Suprapubic skin (tissue), 4 donors: ENCODE results near the gene ACTR3C. TPM values are rescaled to one million over a fixed set of nuclear protein-coding genes. Genes with fewer than 3 reads are reported as not detected.

Experiments used
- DNase-seq, 2 donors: peaks; one replicate each; pipeline ENCODE4 v3.0.0-alpha.2; 2019; ENCODE audit warnings: low spot score in 2 of 2
- H3K27ac ChIP-seq: fragments of 200-600 bp; sonication (generic); one replicate; pipeline ENCODE4 v1.5.1; 2019
- H3K27me3 ChIP-seq: fragments of 200-600 bp; sonication (generic); one replicate; pipeline ENCODE4 v1.5.1; 2019
- H3K36me3 ChIP-seq: fragments of 200-600 bp; sonication (generic); one replicate; pipeline ENCODE4 v1.5.1; 2019
- H3K4me1 ChIP-seq: fragments of 200-600 bp; sonication (generic); one replicate; pipeline ENCODE4 v1.5.1; 2019
- H3K4me3 ChIP-seq: fragments of 200-600 bp; sonication (generic); one replicate; pipeline ENCODE4 v1.5.1; 2019; ENCODE audit warnings: mild to moderate bottlenecking
- H3K9me3 ChIP-seq: fragments of 200-600 bp; sonication (generic); one replicate; pipeline ENCODE4 v1.5.1; 2019
- CTCF ChIP-seq, 2 donors: fragments of 200-600 bp in 1 of 2; fragments of 450-650 bp in 1 of 2; sonication (generic) in 1 of 2; IDR thresholded peaks; one replicate each; pipeline ENCODE4 v1.5.1; 2016 to 2019; ENCODE audit warnings: antibody characterized with exemption in 2 of 2, mild to moderate bottlenecking in 1 of 2, moderate library complexity in 1 of 2
- EP300 ChIP-seq: sonication (generic); formaldehyde crosslinking; IDR thresholded peaks from one replicate; pipeline ENCODE4 v1.6.1; 2017; ENCODE audit warnings: antibody characterized with exemption
- POLR2A ChIP-seq, 2 donors: fragments of 450-650 bp; IDR thresholded peaks; one replicate each; pipeline ENCODE4 v1.6.1; 2017; ENCODE audit warnings: antibody characterized with exemption in 2 of 2, mild to moderate bottlenecking in 2 of 2, moderate library complexity in 2 of 2
- POLR2AphosphoS5 ChIP-seq, 3 donors: sonication (generic); formaldehyde crosslinking; IDR thresholded peaks; one replicate each; pipeline ENCODE4 v1.6.1; 2017; ENCODE audit warnings: antibody characterized with exemption in 3 of 3
- WGBS: methylation state at CpG from one replicate; pipeline ENCODE4 v1.1.5; 2018; 5-methylcytosine and 5-hydroxymethylcytosine counted together
- total RNA-seq, 4 donors: library from RNA; depleted of rRNA; stranded (reverse); fragments of >200 nt; gene quantifications; one replicate each; pipeline ENCODE4 v1.1.0, GENCODE V29; 2016

ACTR3C gene
- total RNA-seq, 4 donors from 2014 or later, result 10.4 to 16.5 (median 13.1) TPM

- Histone ChIP-seq H3K9me3 (no peaks in the 10 kb centered on the region), H3K4me1 (peaks cover 28% of the 10 kb centered on the region), H3K27ac (no peak overlapping the region), H3K4me3 (no peak overlapping the region), H3K36me3 (no peaks in the 10 kb centered on the region), H3K27me3 (no peaks in the 10 kb centered on the region)
- DNase-seq, result no peak
- TF ChIP-seq POLR2AphosphoS5 (IDR thresholded peaks at IDR 0.05), result no peak
- no peak for TF ChIP-seq EP300
- TF ChIP-seq POLR2A (IDR thresholded peaks at IDR 0.05), result no peak
- no peak for TF ChIP-seq CTCF (IDR thresholded peaks at IDR 0.05)
- WGBS, result 87% methylated on average over 5 of the region's 5 CpGs
These were observed 42.5 kb upstream of the ACTR3C start for GRCh38 chr7:150365673-150366398.

GRCh38 chr7:150365194-150365593 lies 41.8 kb upstream of the ACTR3C start:
- no peak overlapping the region for H3K27ac ChIP-seq
- no peaks in the 10 kb centered on the region for H3K27me3 ChIP-seq
- no peak overlapping the region for H3K4me3 ChIP-seq
- peaks cover 21% of the 10 kb centered on the region for H3K4me1 ChIP-seq
- DNase-seq, result no peak
- 90% methylated on average over 10 of the region's 10 CpGs for WGBS
- H3K9me3 ChIP-seq, result no peaks in the 10 kb centered on the region
- H3K36me3 ChIP-seq, result no peaks in the 10 kb centered on the region
- TF ChIP-seq CTCF (IDR thresholded peaks at IDR 0.05) (no peak), EP300 (no peak), POLR2AphosphoS5 (IDR thresholded peaks at IDR 0.05) (no peak), POLR2A (IDR thresholded peaks at IDR 0.05) (no peak)

GRCh38 chr7:150363872-150364271 lies 40.5 kb upstream of the ACTR3C start:
- 74% methylated on average over 5 of the region's 5 CpGs for WGBS
- DNase-seq, result no peak
- H3K27me3 ChIP-seq, result no peaks in the 10 kb centered on the region
- no peaks in the 10 kb centered on the region for H3K36me3 ChIP-seq
- TF ChIP-seq POLR2A (IDR thresholded peaks at IDR 0.05) (no peak), EP300 (no peak), POLR2AphosphoS5 (IDR thresholded peaks at IDR 0.05) (no peak), CTCF (IDR thresholded peaks at IDR 0.05) (no peak)
- peaks cover 10% of the 10 kb centered on the region for H3K4me1 ChIP-seq
- H3K27ac ChIP-seq, result no peak overlapping the region
- H3K4me3 ChIP-seq, result no peak overlapping the region
- H3K9me3 ChIP-seq, result no peaks in the 10 kb centered on the region

GRCh38 chr7:150363370-150363769 lies 40.0 kb upstream of the ACTR3C start:
- DNase-seq, result no peak
- H3K4me3 ChIP-seq, result no peak overlapping the region
- no peaks in the 10 kb centered on the region for H3K27me3 ChIP-seq
- peaks cover 10% of the 10 kb centered on the region for H3K4me1 ChIP-seq
- no peak overlapping the region for H3K27ac ChIP-seq
- TF ChIP-seq CTCF (IDR thresholded peaks at IDR 0.05) (no peak), EP300 (no peak), POLR2AphosphoS5 (IDR thresholded peaks at IDR 0.05) (no peak), POLR2A (IDR thresholded peaks at IDR 0.05) (no peak)
- WGBS, result 93% methylated on average over 4 of the region's 4 CpGs
- no peaks in the 10 kb centered on the region for H3K36me3 ChIP-seq
- H3K9me3 ChIP-seq, result no peaks in the 10 kb centered on the region

- no peaks in the 10 kb centered on the region for H3K36me3 ChIP-seq
- DNase-seq, result no peak
- no peaks in the 10 kb centered on the region for H3K27me3 ChIP-seq
- H3K4me1 ChIP-seq, result peaks cover 7% of the 10 kb centered on the region
- 77% methylated on average over 18 of the region's 18 CpGs for WGBS
- H3K27ac ChIP-seq, result no peak overlapping the region
- no peak overlapping the region for H3K4me3 ChIP-seq
- TF ChIP-seq POLR2AphosphoS5 (IDR thresholded peaks at IDR 0.05) (no peak), EP300 (no peak), CTCF (IDR thresholded peaks at IDR 0.05) (no peak), POLR2A (IDR thresholded peaks at IDR 0.05) (no peak)
- H3K9me3 ChIP-seq, result no peaks in the 10 kb centered on the region
These were observed 38.7 kb upstream of the ACTR3C start for GRCh38 chr7:150361807-150362621.
